Left lung (tissue), 10 donors: ENCODE results near the gene STIMATE. TPM values are rescaled to one million over a fixed set of nuclear protein-coding genes. Genes with fewer than 3 reads are reported as not detected.

ENCODE experiments used
- ATAC-seq: fragments of 200-7000 bp; cut with Tn5 transposase; one replicate; pipeline ENCODE4 v1.9.1; 2020; ENCODE audit warnings: moderate library complexity
- DNase-seq, 4 donors: peaks; one replicate each; pipeline ENCODE4 v3.0.0-alpha.2; 2013 to 2020
- H3K27ac ChIP-seq, 2 donors: fragments of 200-600 bp; sonication (generic) in 1 of 2; one replicate each; pipeline versions ENCODE4 v1.5.0 to v1.8.0; 2020 to 2021
- H3K27me3 ChIP-seq, 2 donors: fragments of 200-600 bp; sonication (generic) in 1 of 2; one replicate each; pipeline versions ENCODE4 v1.5.0 to v1.8.0; 2020 to 2021
- H3K36me3 ChIP-seq, 2 donors: fragments of 200-600 bp; sonication (generic) in 1 of 2; one replicate each; pipeline versions ENCODE4 v1.5.0 to v1.8.0; 2020 to 2021
- H3K4me1 ChIP-seq, 2 donors: fragments of 200-600 bp; one replicate each; pipeline ENCODE4 v1.8.0; 2021
- H3K4me3 ChIP-seq, 2 donors: fragments of 200-600 bp; sonication (generic) in 1 of 2; one replicate each; pipeline versions ENCODE4 v1.5.0 to v1.8.0; 2020 to 2021; ENCODE audit warnings: mild to moderate bottlenecking in 1 of 2
- H3K9me3 ChIP-seq, 2 donors: fragments of 200-600 bp; sonication (generic) in 1 of 2; one replicate each; pipeline versions ENCODE4 v1.5.0 to v1.8.0; 2020 to 2021
- intact Hi-C, 2 donors: fragments of 100-400 bp; cut with DNase I; formaldehyde crosslinking; loops; one replicate each; pipeline versions ENCODE4 v1.11.2 to v1.14.2; 2022
- polyA plus RNA-seq, 6 donors: library from polyadenylated mRNA; unstranded; fragments of 120-200 nt; gene quantifications; one replicate each; pipeline ENCODE4 v1.2.1, GENCODE V29; 2013; ENCODE audit not compliant: insufficient read length in 6 of 6
- total RNA-seq, 2 donors: library from RNA; stranded (reverse); fragmentation: NEBNext Ultra II Directional; extraction: Animal tissue kit (Norgen Biotek cat#: 25700); gene quantifications; one replicate each; pipeline ENCODE4 v1.2.1, GENCODE V29; 2021
- TF ChIP-seq, protein P1 (sequence below), 2 donors: fragments of 200-600 bp; sonication (generic) in 1 of 2; IDR thresholded peaks; one replicate each; pipeline versions ENCODE4 v1.5.0 to v1.8.0; 2021; ENCODE audit warnings: antibody characterized with exemption in 2 of 2
- donor health status: DM: no; HTN: yes; CAD: no.
- donor health status: DM: no; HTN: no; CAD: no.

Gene STIMATE
- total and polyA plus RNA-seq, 8 donors: 11.6 to 28.3 (median 15.8) TPM

DNA sequence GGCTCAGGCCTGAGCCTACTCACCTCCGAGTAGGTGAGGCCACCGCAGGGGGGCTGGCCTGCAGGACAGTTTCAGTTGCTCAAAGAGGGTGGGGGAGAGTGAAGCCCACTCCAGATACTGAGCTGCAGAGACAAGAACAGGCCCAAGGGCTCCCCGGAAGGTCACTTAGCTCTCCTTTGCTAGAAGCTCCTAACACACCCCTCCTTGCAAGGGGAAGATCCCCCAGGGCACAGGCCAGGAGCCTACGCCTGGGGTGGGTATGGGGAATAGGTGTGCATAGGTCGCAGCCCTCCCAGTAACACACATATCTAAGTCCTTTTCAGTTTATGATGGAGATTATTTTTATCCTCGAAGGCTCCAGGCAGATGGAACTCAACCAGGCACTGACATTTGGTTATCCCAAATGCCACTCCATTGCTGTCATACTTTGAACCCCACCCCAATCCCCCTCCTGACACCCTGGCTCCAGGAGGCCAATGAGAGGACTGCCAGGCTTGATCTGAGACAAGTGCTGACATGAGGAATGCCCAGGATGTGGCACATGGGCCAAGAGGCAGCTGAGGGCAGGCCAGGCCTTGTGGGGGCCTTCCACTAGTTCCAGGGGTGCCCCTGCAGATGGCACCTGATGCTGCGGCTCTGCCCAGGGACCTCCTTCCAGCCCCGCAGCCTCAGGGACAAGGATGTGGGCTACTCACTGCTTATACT is 61.4 kb downstream of the STIMATE start:
- peak in 1 of 4 donors; percentile 54 for DNase-seq
- H3K27ac ChIP-seq: no peak overlapping the region
- H3K4me1 ChIP-seq: peaks cover 0 to 3% of the 10 kb centered on the region in 2 donors
- TF ChIP-seq, protein P1, sequence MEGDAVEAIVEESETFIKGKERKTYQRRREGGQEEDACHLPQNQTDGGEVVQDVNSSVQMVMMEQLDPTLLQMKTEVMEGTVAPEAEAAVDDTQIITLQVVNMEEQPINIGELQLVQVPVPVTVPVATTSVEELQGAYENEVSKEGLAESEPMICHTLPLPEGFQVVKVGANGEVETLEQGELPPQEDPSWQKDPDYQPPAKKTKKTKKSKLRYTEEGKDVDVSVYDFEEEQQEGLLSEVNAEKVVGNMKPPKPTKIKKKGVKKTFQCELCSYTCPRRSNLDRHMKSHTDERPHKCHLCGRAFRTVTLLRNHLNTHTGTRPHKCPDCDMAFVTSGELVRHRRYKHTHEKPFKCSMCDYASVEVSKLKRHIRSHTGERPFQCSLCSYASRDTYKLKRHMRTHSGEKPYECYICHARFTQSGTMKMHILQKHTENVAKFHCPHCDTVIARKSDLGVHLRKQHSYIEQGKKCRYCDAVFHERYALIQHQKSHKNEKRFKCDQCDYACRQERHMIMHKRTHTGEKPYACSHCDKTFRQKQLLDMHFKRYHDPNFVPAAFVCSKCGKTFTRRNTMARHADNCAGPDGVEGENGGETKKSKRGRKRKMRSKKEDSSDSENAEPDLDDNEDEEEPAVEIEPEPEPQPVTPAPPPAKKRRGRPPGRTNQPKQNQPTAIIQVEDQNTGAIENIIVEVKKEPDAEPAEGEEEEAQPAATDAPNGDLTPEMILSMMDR (IDR thresholded peaks at IDR 0.05): no peak
- peaks cover 0 to 75% of the 10 kb centered on the region in 2 donors for H3K36me3 ChIP-seq
- H3K4me3 ChIP-seq: no peak overlapping the region
- intact Hi-C loops: no loop called here
- H3K9me3 ChIP-seq: no peaks in the 10 kb centered on the region
- no peak for ATAC-seq
- H3K27me3 ChIP-seq: no peaks in the 10 kb centered on the region

- H3K4me3 ChIP-seq: no peak within 1 kb of the TSS
- intact Hi-C loops: no loop called here
- peak in 3 of 4 donors; percentile 31 to 65 (median 50) for DNase-seq
Observed at GRCh38 chr3:52834871-52835501, 62.4 kb downstream of the STIMATE start, which contains the start of gene MUSTN1. MUSTN1 (minus strand) TSS chr3:52835019; CDS start chr3:52834948, 71 bp downstream.

GRCh38 chr3:52833202-52833601 is 64.1 kb downstream of the STIMATE start:
- Histone ChIP-seq H3K27ac (no peak overlapping the region), H3K4me3 (no peak overlapping the region), H3K27me3 (no peaks in the 10 kb centered on the region), H3K4me1 (peaks cover 0 to 3% of the 10 kb centered on the region in 2 donors), H3K36me3 (peaks cover 0 to 48% of the 10 kb centered on the region in 2 donors), H3K9me3 (no peaks in the 10 kb centered on the region)
- intact Hi-C loops: no loop called here
- TF ChIP-seq, protein P1 (IDR thresholded peaks at IDR 0.05): no peak
- DNase-seq: peak in 1 of 4 donors; percentile 59
- no peak for ATAC-seq

More at GRCh38 chr3:52834871-52835501, 62.4 kb downstream of the STIMATE start, which contains the start of gene MUSTN1:
- TF ChIP-seq, protein P1 (IDR thresholded peaks at IDR 0.05): no peak
- H3K9me3 ChIP-seq: no peaks in the 10 kb centered on the region
- no peaks in the 10 kb centered on the region for H3K27me3 ChIP-seq
- ATAC-seq: no peak
- peaks cover 0 to 3% of the 10 kb centered on the region in 2 donors for H3K4me1 ChIP-seq
- H3K27ac ChIP-seq: no peak within 1 kb of the TSS
- peaks cover 0 to 65% of the 10 kb centered on the region in 2 donors for H3K36me3 ChIP-seq

DNA sequence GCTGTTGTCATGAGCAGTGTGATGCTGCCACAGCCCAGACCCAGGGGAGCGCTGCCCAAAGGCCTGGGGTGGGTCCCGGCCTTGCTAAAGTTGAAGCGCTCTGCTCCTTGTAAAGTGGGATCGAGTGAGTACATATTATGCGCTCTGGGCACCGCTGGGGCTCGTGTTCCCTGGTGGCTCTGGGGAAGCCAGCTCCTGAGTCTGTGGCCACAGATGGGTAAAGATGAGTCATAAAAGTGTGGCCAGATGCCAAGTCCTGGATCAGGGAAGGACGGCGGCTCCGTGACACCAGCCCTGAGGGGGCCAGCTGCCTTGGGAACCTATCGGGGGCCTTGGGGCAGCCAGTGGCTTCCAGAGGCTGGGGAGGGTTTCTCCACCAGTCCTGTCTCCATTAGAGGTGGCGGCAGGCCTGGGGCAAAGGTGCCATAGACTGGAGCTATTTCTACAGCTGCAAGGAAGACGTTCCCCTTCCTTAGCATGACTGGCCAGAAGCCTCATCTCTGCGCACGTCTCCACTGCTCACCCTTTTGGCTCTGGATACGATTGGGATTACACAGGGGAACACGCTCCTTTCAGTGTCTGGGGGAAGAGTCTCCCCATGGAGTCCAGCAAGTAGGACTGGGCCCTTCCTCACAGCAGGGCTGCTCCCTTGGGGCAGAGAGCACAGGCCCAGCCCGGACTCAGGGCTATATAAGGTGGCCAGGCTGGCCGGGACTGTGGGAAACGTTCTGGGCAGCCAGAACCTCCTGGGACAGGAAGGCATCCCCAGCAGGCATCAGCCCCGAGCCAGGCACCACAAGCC is 65.6 kb downstream of the STIMATE start:
- peak; percentile 24 for ATAC-seq

More for the DNA sequence above, 65.6 kb downstream of the STIMATE start:
- DNase-seq: peak in 1 of 4 donors; percentile 59
- intact Hi-C loops: no loop called here
- Histone ChIP-seq H3K27ac (no peak overlapping the region), H3K4me3 (no peak overlapping the region), H3K36me3 (peaks cover 0 to 34% of the 10 kb centered on the region in 2 donors), H3K9me3 (no peaks in the 10 kb centered on the region), H3K4me1 (peaks cover 0 to 3% of the 10 kb centered on the region in 2 donors), H3K27me3 (no peaks in the 10 kb centered on the region)
- TF ChIP-seq, protein P1 (IDR thresholded peaks at IDR 0.05): no peak
